Skeletal muscle satellite cell (primary cell): ENCODE measurements around the gene CAMK1D.

ENCODE experiments used
- H3K27me3 ChIP-seq: 2 replicates; pipeline ENCODE4 v1.7.0; 2013; ENCODE audit warnings: low read length; ENCODE audit not compliant: control insufficient read depth, insufficient read depth
- H3K36me3 ChIP-seq: 2 replicates; pipeline ENCODE4 v1.7.0; 2013; ENCODE audit warnings: mild to moderate bottlenecking, control low read depth, low read length; ENCODE audit not compliant: insufficient read depth
- H3K4me1 ChIP-seq: 2 replicates; pipeline ENCODE4 v1.7.0; 2013; ENCODE audit warnings: low read length; ENCODE audit not compliant: control insufficient read depth, insufficient read depth
- H3K4me2 ChIP-seq: 2 replicates; pipeline ENCODE4 v1.7.0; 2013; ENCODE audit warnings: mild to moderate bottlenecking, low read length
- H3K4me3 ChIP-seq: 2 replicates; pipeline ENCODE4 v1.7.0; 2013; ENCODE audit warnings: low read length
- H3K9ac ChIP-seq: 2 replicates; pipeline ENCODE4 v1.7.0; 2013; ENCODE audit warnings: mild to moderate bottlenecking, low read depth, low read length, moderate library complexity
- H3K9me3 ChIP-seq: replicated peaks from 2 replicates; pipeline ENCODE4 v1.7.0; 2013; ENCODE audit warnings: mild to moderate bottlenecking, control low read depth, low read length

The CAMK1D gene

GRCh38 chr10:12380999-12381398, 31.7 kb downstream of the CAMK1D start:
- H3K9ac ChIP-seq, result no peak overlapping the region
- no peaks in the 10 kb centered on the region for H3K36me3 ChIP-seq
- H3K4me2 ChIP-seq, result no peak overlapping the region
- H3K4me3 ChIP-seq, result no peak overlapping the region
- H3K9me3 ChIP-seq, result no peaks in the 10 kb centered on the region
- H3K27me3 ChIP-seq, result peaks cover 9% of the 10 kb centered on the region
- H3K4me1 ChIP-seq, result no peaks in the 10 kb centered on the region

GRCh38 chr10:12381536-12382156, 32.3 kb downstream of the CAMK1D start:
- no peaks in the 10 kb centered on the region for H3K4me1 ChIP-seq
- no peak overlapping the region for H3K9ac ChIP-seq
- no peaks in the 10 kb centered on the region for H3K9me3 ChIP-seq
- no peak overlapping the region for H3K4me3 ChIP-seq
- H3K4me2 ChIP-seq, result no peak overlapping the region
- peaks cover 9% of the 10 kb centered on the region for H3K27me3 ChIP-seq
- no peaks in the 10 kb centered on the region for H3K36me3 ChIP-seq

GRCh38 chr10:12382157-12382548, 32.8 kb downstream of the CAMK1D start:
- no peak overlapping the region for H3K4me2 ChIP-seq
- no peaks in the 10 kb centered on the region for H3K4me1 ChIP-seq
- H3K9ac ChIP-seq, result no peak overlapping the region
- peaks cover 9% of the 10 kb centered on the region for H3K27me3 ChIP-seq
- no peaks in the 10 kb centered on the region for H3K36me3 ChIP-seq
- H3K4me3 ChIP-seq, result no peak overlapping the region
- no peaks in the 10 kb centered on the region for H3K9me3 ChIP-seq

- H3K36me3 ChIP-seq, result no peaks in the 10 kb centered on the region
- H3K27me3 ChIP-seq, result peaks cover 9% of the 10 kb centered on the region
Measured at GRCh38 chr10:12382956-12383531, 33.7 kb downstream of the CAMK1D start.

GRCh38 chr10:12384906-12385305, 35.6 kb downstream of the CAMK1D start:
- Histone ChIP-seq H3K9ac (no peak overlapping the region), H3K4me3 (no peak overlapping the region), H3K27me3 (peaks cover 9% of the 10 kb centered on the region), H3K4me1 (no peaks in the 10 kb centered on the region), H3K4me2 (no peak overlapping the region), H3K36me3 (no peaks in the 10 kb centered on the region), H3K9me3 (no peaks in the 10 kb centered on the region)

More at GRCh38 chr10:12382956-12383531, 33.7 kb downstream of the CAMK1D start:
- no peak overlapping the region for H3K4me3 ChIP-seq
- no peak overlapping the region for H3K9ac ChIP-seq
- H3K4me2 ChIP-seq, result no peak overlapping the region
- H3K4me1 ChIP-seq, result no peaks in the 10 kb centered on the region
- no peaks in the 10 kb centered on the region for H3K9me3 ChIP-seq

GRCh38 chr10:12387561-12388210, 38.3 kb downstream of the CAMK1D start:
- Histone ChIP-seq H3K9ac (no peak overlapping the region), H3K4me1 (no peaks in the 10 kb centered on the region), H3K36me3 (no peaks in the 10 kb centered on the region), H3K4me2 (no peak overlapping the region), H3K4me3 (no peak overlapping the region), H3K27me3 (peaks cover 17% of the 10 kb centered on the region), H3K9me3 (no peaks in the 10 kb centered on the region)

GRCh38 chr10:12388671-12389070, 39.3 kb downstream of the CAMK1D start:
- H3K9ac ChIP-seq, result no peak overlapping the region
- no peaks in the 10 kb centered on the region for H3K36me3 ChIP-seq
- no peaks in the 10 kb centered on the region for H3K9me3 ChIP-seq
- H3K27me3 ChIP-seq, result peaks cover 14% of the 10 kb centered on the region
- H3K4me1 ChIP-seq, result no peaks in the 10 kb centered on the region
- no peak overlapping the region for H3K4me3 ChIP-seq
- no peak overlapping the region for H3K4me2 ChIP-seq

GRCh38 chr10:12389154-12389734, 39.9 kb downstream of the CAMK1D start:
- H3K9ac ChIP-seq, result no peak overlapping the region
- H3K4me3 ChIP-seq, result no peak overlapping the region
- H3K36me3 ChIP-seq, result no peaks in the 10 kb centered on the region
- peaks cover 11% of the 10 kb centered on the region for H3K27me3 ChIP-seq
- no peaks in the 10 kb centered on the region for H3K9me3 ChIP-seq
- no peak overlapping the region for H3K4me2 ChIP-seq
- no peaks in the 10 kb centered on the region for H3K4me1 ChIP-seq

GRCh38 chr10:12390733-12391132, 41.4 kb downstream of the CAMK1D start:
- Histone ChIP-seq H3K4me1 (no peaks in the 10 kb centered on the region), H3K4me2 (no peak overlapping the region), H3K27me3 (peaks cover 11% of the 10 kb centered on the region), H3K4me3 (no peak overlapping the region), H3K36me3 (no peaks in the 10 kb centered on the region), H3K9ac (no peak overlapping the region), H3K9me3 (no peaks in the 10 kb centered on the region)

GRCh38 chr10:12391206-12391605, 41.9 kb downstream of the CAMK1D start:
- no peak overlapping the region for H3K9ac ChIP-seq
- no peaks in the 10 kb centered on the region for H3K36me3 ChIP-seq
- H3K27me3 ChIP-seq, result peaks cover 11% of the 10 kb centered on the region
- H3K4me1 ChIP-seq, result no peaks in the 10 kb centered on the region
- H3K4me2 ChIP-seq, result no peak overlapping the region
- no peak overlapping the region for H3K4me3 ChIP-seq
- H3K9me3 ChIP-seq, result no peaks in the 10 kb centered on the region

GRCh38 chr10:12393831-12394230, 44.5 kb downstream of the CAMK1D start:
- no peak overlapping the region for H3K4me3 ChIP-seq
- H3K36me3 ChIP-seq, result no peaks in the 10 kb centered on the region
- peaks cover 14% of the 10 kb centered on the region for H3K27me3 ChIP-seq
- no peak overlapping the region for H3K9ac ChIP-seq
- H3K9me3 ChIP-seq, result no peaks in the 10 kb centered on the region
- no peaks in the 10 kb centered on the region for H3K4me1 ChIP-seq
- no peak overlapping the region for H3K4me2 ChIP-seq
